Measurements from ENCODE around the gene TNNI3K.

- TF ChIP-seq CTCF (IDR thresholded peaks at IDR 0.05; ENCODE audit: control extremely low read depth in 1 of 3, insufficient read depth in 1 of 3, low read depth in 1 of 3, low read length in 3 of 3) (no peak), SP1 (IDR thresholded peaks at IDR 0.05; ENCODE audit: low read depth, low read length) (no peak), POLR2A (IDR thresholded peaks at IDR 0.05; ENCODE audit: control extremely low read depth in 1 of 2, low read depth in 2 of 2, low read length in 2 of 2) (no peak), POLR2AphosphoS5 (IDR thresholded peaks at IDR 0.05; ENCODE audit: low read depth, low read length) (no peak), EZH2 (IDR thresholded peaks at IDR 0.05; ENCODE audit: low read depth, low read length, severe bottlenecking) (no peak), TBP (IDR thresholded peaks at IDR 0.05; ENCODE audit: low read depth, low read length) (no peak), YY1 (IDR thresholded peaks at IDR 0.05; ENCODE audit: low read depth, low read length) (no peak), CHD2 (IDR thresholded peaks at IDR 0.05; ENCODE audit: low read length) (no peak), CHD7 (IDR thresholded peaks at IDR 0.05; ENCODE audit: insufficient replicate concordance, low read length) (no peak), RAD21 (IDR thresholded peaks at IDR 0.05 in 1 of 2, conservative IDR thresholded peaks at IDR 0.05 in 1 of 2; ENCODE audit: low read depth in 2 of 2, low read length in 2 of 2) (no peak), GTF2F1 (IDR thresholded peaks at IDR 0.05; ENCODE audit: borderline replicate concordance, low read depth, low read length) (no peak), ZNF274 (IDR thresholded peaks at IDR 0.05; ENCODE audit: borderline replicate concordance, extremely low read depth, low read length) (no peak)
Measured at GRCh38 chr1:74367175-74367813, 132.1 kb downstream of the TNNI3K start.

Data from H1 (cell line).